HepG2 (cell line): ENCODE measurements around the gene BMF. TPM values are rescaled to one million over a fixed set of nuclear protein-coding genes. Genes with fewer than 3 reads are reported as not detected.

Experiments used
- ATM ChIP-seq: fragments of 450-650 bp; IDR thresholded peaks from 2 replicates; pipeline ENCODE4 v1.7.1; 2017; ENCODE audit warnings: mild to moderate bottlenecking, borderline replicate concordance
- BORCS8-MEF2B ChIP-seq: sonication (generic); formaldehyde crosslinking; IDR thresholded peaks from 2 replicates; pipeline ENCODE4 v1.8.0; 2022; ENCODE audit warnings: mild to moderate bottlenecking, missing genetic modification reagents
- CEBPG ChIP-seq: IDR thresholded peaks from 2 replicates; pipeline ENCODE4 v1.6.1; 2016
- CSRNP1 ChIP-seq: sonication (generic); formaldehyde crosslinking; IDR thresholded peaks from 2 replicates; pipeline ENCODE4 v1.8.1; 2023; ENCODE audit warnings: mild to moderate bottlenecking, missing genetic modification reagents
- EHMT2 ChIP-seq: fragments of 200-600 bp; sonication (generic); IDR thresholded peaks from 2 replicates; pipeline ENCODE4 v1.7.0; 2017; ENCODE audit warnings: antibody characterized with exemption, low read depth, low read length, borderline replicate concordance
- ESRRA ChIP-seq: sonication (generic); formaldehyde crosslinking; IDR thresholded peaks from 2 replicates; pipeline ENCODE4 v1.5.1; 2020; ENCODE audit warnings: mild to moderate bottlenecking, low read depth, missing genetic modification reagents
- HOXA3 ChIP-seq: sonication (generic); formaldehyde crosslinking; IDR thresholded peaks from 2 replicates; pipeline ENCODE4 v1.5.0; 2020; ENCODE audit warnings: missing genetic modification reagents
- ISX ChIP-seq: sonication (generic); formaldehyde crosslinking; conservative IDR thresholded peaks from 2 replicates; pipeline ENCODE4 v1.5.0; 2020; ENCODE audit warnings: missing genetic modification reagents
- JARID2 ChIP-seq: sonication (generic); formaldehyde crosslinking; IDR thresholded peaks from 2 replicates; pipeline ENCODE4 v1.8.1; 2023; ENCODE audit warnings: missing genetic modification reagents, inconsistent platforms; ENCODE audit not compliant: insufficient replicate concordance
- KDM1A ChIP-seq: IDR thresholded peaks from 2 replicates; pipeline ENCODE4 v1.6.1; 2016; ENCODE audit warnings: missing compliant biosample characterization
- KDM4B ChIP-seq: sonication (generic); formaldehyde crosslinking; IDR thresholded peaks from 2 replicates; pipeline ENCODE4 v1.4.0; 2020; ENCODE audit warnings: missing genetic modification reagents
- MTA1 ChIP-seq: sonication (generic); formaldehyde crosslinking; IDR thresholded peaks from 2 replicates; pipeline ENCODE4 v1.4.0; 2020; ENCODE audit warnings: missing genetic modification reagents, mild to moderate bottlenecking, borderline replicate concordance
- NFE2 ChIP-seq: sonication (generic); formaldehyde crosslinking; IDR thresholded peaks from 2 replicates; pipeline ENCODE4 v1.4.0; 2020; ENCODE audit warnings: missing genetic modification reagents
- NFE2L1 ChIP-seq: sonication (generic); formaldehyde crosslinking; IDR thresholded peaks from 2 replicates; pipeline ENCODE4 v1.4.0; 2020; ENCODE audit warnings: missing genetic modification reagents, mild to moderate bottlenecking, borderline replicate concordance
- PHF5A ChIP-seq: IDR thresholded peaks from one replicate; pipeline ENCODE4 v1.6.1; 2018; ENCODE audit warnings: low read depth, missing genetic modification reagents; ENCODE audit not compliant: unreplicated experiment
- RBAK ChIP-seq: sonication (generic); formaldehyde crosslinking; IDR thresholded peaks from 2 replicates; pipeline ENCODE4 v1.5.1; 2020; ENCODE audit warnings: mild to moderate bottlenecking, missing genetic modification reagents
- RFX3 ChIP-seq: IDR thresholded peaks from 2 replicates; pipeline ENCODE4 v1.6.1; 2016; ENCODE audit warnings: missing biosample characterization, missing genetic modification reagents
- SMAD3 ChIP-seq: sonication (generic); formaldehyde crosslinking; IDR thresholded peaks from 2 replicates; pipeline ENCODE4 v1.4.0; 2020; ENCODE audit warnings: missing genetic modification reagents
- SMARCE1 ChIP-seq: fragments of 450-650 bp; IDR thresholded peaks from 2 replicates; pipeline ENCODE4 v1.6.1; 2017; ENCODE audit warnings: borderline replicate concordance
- SRF ChIP-seq: IDR thresholded peaks from 2 replicates; pipeline ENCODE4 v1.6.1; 2011; ENCODE audit warnings: mild to moderate bottlenecking, low read depth, low read length, moderate library complexity
- TFAP4 ChIP-seq: sonication (generic); IDR thresholded peaks from 2 replicates; pipeline ENCODE4 v1.6.1; 2016; ENCODE audit warnings: low read depth, borderline replicate concordance
- TFE3 ChIP-seq: IDR thresholded peaks from 2 replicates; pipeline ENCODE4 v1.6.1; 2016
- ZNF101 ChIP-seq: sonication (generic); formaldehyde crosslinking; IDR thresholded peaks from 2 replicates; pipeline ENCODE4 v1.4.0; 2020; ENCODE audit warnings: mild to moderate bottlenecking, low read depth, missing genetic modification reagents, borderline replicate concordance
- ZNF362 ChIP-seq: sonication (generic); formaldehyde crosslinking; IDR thresholded peaks from 2 replicates; pipeline ENCODE4 v1.4.0; 2020; ENCODE audit warnings: missing genetic modification reagents, mild to moderate bottlenecking, borderline replicate concordance
- ZNF468 ChIP-seq: sonication (generic); formaldehyde crosslinking; IDR thresholded peaks from 2 replicates; pipeline ENCODE4 v1.8.0; 2022; ENCODE audit warnings: mild to moderate bottlenecking, moderate library complexity, missing genetic modification reagents
- ZSCAN12 ChIP-seq: sonication (generic); formaldehyde crosslinking; IDR thresholded peaks from 2 replicates; pipeline ENCODE4 v1.9.0; 2021; ENCODE audit warnings: mild to moderate bottlenecking, missing genetic modification reagents
- ZSCAN9 ChIP-seq: IDR thresholded peaks from 2 replicates; pipeline ENCODE4 v1.6.1; 2016; ENCODE audit warnings: borderline replicate concordance
- polyA plus RNA-seq, 8 experiments: library from polyadenylated mRNA; depleted of rRNA in 3 of 8; stranded (reverse) in 7 of 8; unstranded in 1 of 8; fragments of >200 nt; fragmentation: Illumina TruSeq in 4 of 8; extraction: Trizol in 4 of 8; gene quantifications; 2 replicates each; pipeline versions ENCODE4 v1.2.1 to v1.2.3, GENCODE V29; 2011 to 2016; ENCODE audit warnings: low read depth in 4 of 8, missing spikeins in 1 of 8, mixed read lengths in 1 of 8; ENCODE audit not compliant: insufficient read depth in 1 of 8
- total RNA-seq, 5 experiments: library from RNA; depleted of rRNA; stranded (reverse); fragments of >200 nt; fragmentation: Illumina TruSeq; extraction: Trizol; gene quantifications; 2 replicates each; pipeline ENCODE4 v1.2.3, GENCODE V29; 2016; ENCODE audit warnings: low read depth in 1 of 5

BMF gene
- total and polyA plus RNA-seq, 2 of the 13 experiments (the other 11 are each of a cell fraction or from before 2014, with no cell fraction given) = 8.7 to 15.9 TPM

GRCh38 chr15:40067921-40068624, 40.6 kb downstream of the BMF start (continued):
- TF ChIP-seq SMARCE1 (no peak), KDM1A (no peak), BORCS8-MEF2B (CRISPR knock-in tag) (no peak), CEBPG (peak; percentile 38; the same call in 1 of the 2 replicates), TFAP4 (no peak), ZNF362 (CRISPR knock-in tag) (peak; percentile 31; the same call in 1 of the 2 replicates), ESRRA (no peak), SMAD3 (CRISPR knock-in tag) (no peak), SRF (no peak), TFE3 (CRISPR knock-in tag) (no peak), RBAK (CRISPR knock-in tag) (no peak), MTA1 (no peak), JARID2 (CRISPR knock-in tag) (no peak), EHMT2 (no peak), ZSCAN12 (CRISPR knock-in tag) (no peak), KDM4B (no peak), HOXA3 (CRISPR knock-in tag) (no peak), ATM (no peak), RFX3 (no peak), ZNF101 (CRISPR knock-in tag) (no peak), ZSCAN9 (CRISPR knock-in tag) (no peak), PHF5A (CRISPR knock-in tag) (no peak), CSRNP1 (CRISPR knock-in tag) (no peak), ZNF468 (no peak), NFE2L1 (CRISPR knock-in tag) (no peak), NFE2 (CRISPR knock-in tag) (no peak), ISX (CRISPR knock-in tag) (no peak)
